PFSK-1 (cell line): Measurements from ENCODE around the gene SLCO3A1.

Source experiments
- FOXP2 ChIP-seq: optimal IDR thresholded peaks from 2 replicates; pipeline ENCODE3; 2011; ENCODE audit warnings: borderline replicate concordance, control low read depth, inconsistent platforms; ENCODE audit not compliant: insufficient read depth; ENCODE audit errors: extremely low read length, extremely low read depth
- POLR2AphosphoS5 ChIP-seq: IDR thresholded peaks from 2 replicates; pipeline ENCODE4 v1.6.1; 2012; ENCODE audit warnings: low read depth, mild to moderate bottlenecking, control low read depth, low read length, moderate library complexity
- SIN3A ChIP-seq: IDR thresholded peaks from 2 replicates; pipeline ENCODE4 v1.6.1; 2012; ENCODE audit warnings: mild to moderate bottlenecking, low read length, moderate library complexity, borderline replicate concordance; ENCODE audit not compliant: insufficient read depth
- TAF1 ChIP-seq: IDR thresholded peaks from 2 replicates; pipeline ENCODE4 v1.6.1; 2012; ENCODE audit warnings: low read length, control low read depth, borderline replicate concordance; ENCODE audit not compliant: insufficient read depth
- TF ChIP-seq, protein P1 (sequence below), 2 experiments: IDR thresholded peaks; 2 replicates each; pipeline versions ENCODE4 v1.6.1 to v1.8.0; 2011 to 2012; ENCODE audit warnings: low read depth in 2 of 2, low read length in 2 of 2, control low read depth in 1 of 2, inconsistent platforms in 1 of 2, mild to moderate bottlenecking in 1 of 2, moderate library complexity in 1 of 2; ENCODE audit not compliant: insufficient read depth in 1 of 2

SLCO3A1 gene

DNA sequence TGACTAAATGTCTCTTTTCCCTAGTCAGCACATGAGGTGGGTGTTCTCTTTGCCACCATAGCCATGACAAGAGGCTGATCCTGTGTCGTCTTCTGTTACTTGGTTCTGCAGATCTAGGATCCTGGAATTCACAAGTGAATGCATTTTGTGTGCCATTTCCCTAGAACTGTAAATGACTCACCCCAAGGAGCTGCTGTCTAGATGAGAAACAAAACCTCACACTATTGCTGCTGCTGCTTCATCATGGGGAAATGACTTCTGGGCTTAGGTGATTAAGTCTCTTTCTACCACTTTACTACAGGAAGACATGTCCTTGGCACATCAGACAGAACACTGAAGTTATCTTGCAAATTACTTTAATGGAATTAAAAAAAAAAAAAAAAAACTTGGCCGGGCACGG lies 54.9 kb downstream of the SLCO3A1 start:
- TF ChIP-seq SIN3A (no peak), POLR2AphosphoS5 (no peak), TAF1 (no peak), FOXP2 (no peak)
- TF ChIP-seq, protein P1, sequence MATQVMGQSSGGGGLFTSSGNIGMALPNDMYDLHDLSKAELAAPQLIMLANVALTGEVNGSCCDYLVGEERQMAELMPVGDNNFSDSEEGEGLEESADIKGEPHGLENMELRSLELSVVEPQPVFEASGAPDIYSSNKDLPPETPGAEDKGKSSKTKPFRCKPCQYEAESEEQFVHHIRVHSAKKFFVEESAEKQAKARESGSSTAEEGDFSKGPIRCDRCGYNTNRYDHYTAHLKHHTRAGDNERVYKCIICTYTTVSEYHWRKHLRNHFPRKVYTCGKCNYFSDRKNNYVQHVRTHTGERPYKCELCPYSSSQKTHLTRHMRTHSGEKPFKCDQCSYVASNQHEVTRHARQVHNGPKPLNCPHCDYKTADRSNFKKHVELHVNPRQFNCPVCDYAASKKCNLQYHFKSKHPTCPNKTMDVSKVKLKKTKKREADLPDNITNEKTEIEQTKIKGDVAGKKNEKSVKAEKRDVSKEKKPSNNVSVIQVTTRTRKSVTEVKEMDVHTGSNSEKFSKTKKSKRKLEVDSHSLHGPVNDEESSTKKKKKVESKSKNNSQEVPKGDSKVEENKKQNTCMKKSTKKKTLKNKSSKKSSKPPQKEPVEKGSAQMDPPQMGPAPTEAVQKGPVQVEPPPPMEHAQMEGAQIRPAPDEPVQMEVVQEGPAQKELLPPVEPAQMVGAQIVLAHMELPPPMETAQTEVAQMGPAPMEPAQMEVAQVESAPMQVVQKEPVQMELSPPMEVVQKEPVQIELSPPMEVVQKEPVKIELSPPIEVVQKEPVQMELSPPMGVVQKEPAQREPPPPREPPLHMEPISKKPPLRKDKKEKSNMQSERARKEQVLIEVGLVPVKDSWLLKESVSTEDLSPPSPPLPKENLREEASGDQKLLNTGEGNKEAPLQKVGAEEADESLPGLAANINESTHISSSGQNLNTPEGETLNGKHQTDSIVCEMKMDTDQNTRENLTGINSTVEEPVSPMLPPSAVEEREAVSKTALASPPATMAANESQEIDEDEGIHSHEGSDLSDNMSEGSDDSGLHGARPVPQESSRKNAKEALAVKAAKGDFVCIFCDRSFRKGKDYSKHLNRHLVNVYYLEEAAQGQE (IDR thresholded peaks at IDR 0.05; ENCODE audit: insufficient read depth in 1 of 2, low read depth in 2 of 2, low read length in 2 of 2), result no peak

DNA sequence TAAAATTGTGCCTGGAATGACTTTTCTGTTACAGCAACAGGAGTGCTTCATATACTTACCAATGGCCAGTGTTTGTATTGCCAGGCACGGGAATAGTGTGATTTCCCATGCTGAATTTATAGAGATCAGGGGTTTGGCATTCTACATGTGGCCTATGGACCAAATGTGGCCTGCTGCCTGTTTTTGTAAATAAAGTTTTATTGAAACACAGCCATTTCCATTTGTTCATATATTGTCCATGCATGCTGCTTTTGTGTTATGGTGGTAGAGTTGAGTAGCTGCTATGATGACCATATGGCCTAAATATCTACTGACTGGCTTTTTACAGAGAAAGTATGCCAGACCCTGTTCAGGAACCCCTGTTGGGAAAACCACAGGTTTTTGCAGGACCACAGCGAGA lies 55.6 kb downstream of the SLCO3A1 start:
- no peak for TF ChIP-seq POLR2AphosphoS5
- TF ChIP-seq FOXP2, result no peak
- no peak for TF ChIP-seq SIN3A
- TF ChIP-seq TAF1, result no peak
- TF ChIP-seq, protein P1 (IDR thresholded peaks at IDR 0.05; ENCODE audit: insufficient read depth in 1 of 2, low read depth in 2 of 2, low read length in 2 of 2), result no peak

DNA sequence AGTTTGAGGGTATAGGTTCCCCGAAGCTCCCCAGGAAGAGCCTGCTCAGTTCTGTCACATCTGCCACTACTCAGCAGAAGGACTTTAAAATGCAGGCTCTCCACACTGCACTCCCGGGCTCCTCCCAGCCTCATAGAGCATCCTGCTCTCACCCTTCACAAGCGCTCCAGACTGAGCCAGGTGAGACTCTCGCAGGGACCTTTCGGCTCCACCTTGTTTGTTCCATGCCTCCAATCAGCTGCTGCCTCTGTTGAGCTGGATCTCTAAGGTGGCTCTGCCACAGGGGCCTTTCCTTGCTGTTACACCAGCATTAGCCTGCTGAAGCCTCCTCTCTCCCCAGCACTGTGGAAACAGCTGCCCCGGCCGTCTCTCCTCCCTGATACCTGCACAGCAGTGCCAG lies 56.1 kb downstream of the SLCO3A1 start:
- TF ChIP-seq, protein P1 (IDR thresholded peaks at IDR 0.05; ENCODE audit: insufficient read depth in 1 of 2, low read depth in 2 of 2, low read length in 2 of 2), result no peak
- TF ChIP-seq POLR2AphosphoS5, result no peak
- TF ChIP-seq TAF1, result no peak
- TF ChIP-seq FOXP2, result no peak
- no peak for TF ChIP-seq SIN3A

DNA sequence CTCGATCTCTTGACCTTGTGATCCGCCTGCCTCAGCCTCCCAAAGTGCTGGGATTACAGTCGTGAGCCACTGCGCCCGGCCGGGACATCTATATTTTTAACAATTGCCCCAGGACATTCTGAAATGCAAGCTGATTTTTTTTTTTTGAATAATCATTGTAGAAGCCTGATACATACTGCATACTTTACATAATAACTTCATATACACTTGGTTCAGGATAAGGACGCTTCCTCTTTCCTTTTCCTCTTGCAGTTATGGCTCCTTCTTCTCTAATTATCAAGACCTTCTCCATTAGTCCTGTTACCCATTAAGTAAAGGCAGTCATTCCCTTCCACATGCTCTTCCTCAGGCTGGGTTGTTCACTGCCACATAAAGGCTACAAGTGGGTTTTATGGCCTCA lies 58.3 kb downstream of the SLCO3A1 start:
- TF ChIP-seq TAF1 (no peak), POLR2AphosphoS5 (no peak), SIN3A (no peak), FOXP2 (no peak)
- TF ChIP-seq, protein P1 (IDR thresholded peaks at IDR 0.05; ENCODE audit: insufficient read depth in 1 of 2, low read depth in 2 of 2, low read length in 2 of 2), result no peak

DNA sequence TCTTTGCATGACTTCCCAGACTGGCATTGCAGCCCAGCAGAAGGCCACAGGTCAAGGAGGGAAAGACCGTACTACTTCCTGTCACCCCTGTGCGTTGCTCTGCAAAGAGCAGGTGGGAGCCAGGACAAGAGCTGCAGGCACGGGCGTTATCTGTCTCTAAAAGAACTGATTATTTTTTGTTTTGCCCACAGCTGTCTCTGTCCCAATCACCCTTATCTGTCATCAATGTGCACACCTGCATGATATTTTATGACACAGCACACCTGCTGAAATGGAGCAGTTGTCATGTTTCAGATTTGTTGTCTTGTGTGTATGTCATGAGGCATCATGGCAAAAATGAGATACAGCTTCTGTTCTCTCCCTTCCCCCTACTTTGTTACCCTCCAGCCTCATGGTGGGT lies 58.8 kb downstream of the SLCO3A1 start:
- TF ChIP-seq FOXP2, result no peak
- TF ChIP-seq POLR2AphosphoS5, result no peak
